ENCODE measurements around the gene ZNF469. TPM values are rescaled to one million over a fixed set of nuclear protein-coding genes. Genes with fewer than 3 reads are reported as not detected.

ZNF469 gene
- total and polyA plus RNA-seq, 7 donors: under 0.01 to 1.7 (median 0.36) TPM

GRCh38 chr16:88385831-88386815 lies 3.4 kb downstream of the ZNF469 start:
- peak; percentile 57 for DNase-seq
- Histone ChIP-seq H3K9me3 (no peaks in the 10 kb centered on the region), H3K4me3 (no peak overlapping the region), H3K27ac (no peak overlapping the region), H3K36me3 (no peaks in the 10 kb centered on the region), H3K4me1 (peaks cover 0 to 29% (median 27%) of the 10 kb centered on the region in 4 donors), H3K27me3 (peaks cover 3 to 27% (median 12%) of the 10 kb centered on the region in 3 donors)
- 92 to 93% methylated on average over 31 of the region's 31 CpGs for WGBS, 2 donors
- intact Hi-C loops (cut with DNase I): no loop called here
- TF ChIP-seq POLR2AphosphoS5 (IDR thresholded peaks at IDR 0.05) (no peak), CTCF (IDR thresholded peaks at IDR 0.05) (no peak), POLR2A (IDR thresholded peaks at IDR 0.05) (no peak), EP300 (IDR thresholded peaks at IDR 0.05) (no peak)

GRCh38 chr16:88387180-88387765 lies 4.5 kb downstream of the ZNF469 start:
- Histone ChIP-seq H3K4me1 (peaks cover 0 to 29% (median 27%) of the 10 kb centered on the region in 4 donors), H3K27ac (peak overlapping the region; percentile 1 to 55 (median 52)), H3K4me3 (no peak overlapping the region), H3K36me3 (no peaks in the 10 kb centered on the region), H3K27me3 (peaks cover 3 to 27% (median 12%) of the 10 kb centered on the region in 3 donors), H3K9me3 (no peaks in the 10 kb centered on the region)
- no peak for TF ChIP-seq POLR2A (IDR thresholded peaks at IDR 0.05)
- no peak for TF ChIP-seq CTCF (IDR thresholded peaks at IDR 0.05)
- no peak for TF ChIP-seq POLR2AphosphoS5 (IDR thresholded peaks at IDR 0.05)
- no peak for TF ChIP-seq EP300 (IDR thresholded peaks at IDR 0.05)
- intact Hi-C loops (cut with DNase I): no loop called here
- DNase-seq: no peak
- 83 to 86% methylated on average over 29 of the region's 29 CpGs for WGBS, 2 donors

GRCh38 chr16:88387941-88388627 lies 5.3 kb downstream of the ZNF469 start:
- TF ChIP-seq CTCF (IDR thresholded peaks at IDR 0.05): no peak
- TF ChIP-seq POLR2AphosphoS5 (IDR thresholded peaks at IDR 0.05): peak in 1 of 4 donors; percentile 52
- no peak for TF ChIP-seq POLR2A (IDR thresholded peaks at IDR 0.05)
- TF ChIP-seq EP300 (IDR thresholded peaks at IDR 0.05): peak in 1 of 4 donors; percentile 67
- Histone ChIP-seq H3K27me3 (peaks cover 3 to 22% (median 12%) of the 10 kb centered on the region in 3 donors), H3K27ac (peak overlapping the region; percentile 44 to 55 (median 52)), H3K4me1 (peaks cover 0 to 24% (median 22%) of the 10 kb centered on the region in 4 donors), H3K36me3 (no peaks in the 10 kb centered on the region), H3K9me3 (no peaks in the 10 kb centered on the region), H3K4me3 (no peak overlapping the region)
- WGBS, 2 donors: 24 to 67% methylated on average over 27 of the region's 27 CpGs
- DNase-seq: no peak
- intact Hi-C loops (cut with DNase I): no loop called here

GRCh38 chr16:88389191-88389590 lies 6.4 kb downstream of the ZNF469 start:
- Histone ChIP-seq H3K4me3 (no peak overlapping the region), H3K4me1 (peaks cover 0 to 17% (median 13%) of the 10 kb centered on the region in 4 donors), H3K36me3 (no peaks in the 10 kb centered on the region), H3K27ac (peak overlapping the region in 1 of 4 donors; percentile 55), H3K27me3 (peaks cover 0 to 15% (median 8%) of the 10 kb centered on the region in 3 donors), H3K9me3 (no peaks in the 10 kb centered on the region)
- TF ChIP-seq CTCF (IDR thresholded peaks at IDR 0.05) (no peak), POLR2A (IDR thresholded peaks at IDR 0.05) (no peak), POLR2AphosphoS5 (IDR thresholded peaks at IDR 0.05) (no peak), EP300 (IDR thresholded peaks at IDR 0.05) (no peak)
- 92 to 93% methylated on average over 24 of the region's 24 CpGs for WGBS, 2 donors
- DNase-seq: no peak
- intact Hi-C loops (cut with DNase I): no loop called here
